ENCODE measurements around the gene DDX39B.

DDX39B gene

DNA sequence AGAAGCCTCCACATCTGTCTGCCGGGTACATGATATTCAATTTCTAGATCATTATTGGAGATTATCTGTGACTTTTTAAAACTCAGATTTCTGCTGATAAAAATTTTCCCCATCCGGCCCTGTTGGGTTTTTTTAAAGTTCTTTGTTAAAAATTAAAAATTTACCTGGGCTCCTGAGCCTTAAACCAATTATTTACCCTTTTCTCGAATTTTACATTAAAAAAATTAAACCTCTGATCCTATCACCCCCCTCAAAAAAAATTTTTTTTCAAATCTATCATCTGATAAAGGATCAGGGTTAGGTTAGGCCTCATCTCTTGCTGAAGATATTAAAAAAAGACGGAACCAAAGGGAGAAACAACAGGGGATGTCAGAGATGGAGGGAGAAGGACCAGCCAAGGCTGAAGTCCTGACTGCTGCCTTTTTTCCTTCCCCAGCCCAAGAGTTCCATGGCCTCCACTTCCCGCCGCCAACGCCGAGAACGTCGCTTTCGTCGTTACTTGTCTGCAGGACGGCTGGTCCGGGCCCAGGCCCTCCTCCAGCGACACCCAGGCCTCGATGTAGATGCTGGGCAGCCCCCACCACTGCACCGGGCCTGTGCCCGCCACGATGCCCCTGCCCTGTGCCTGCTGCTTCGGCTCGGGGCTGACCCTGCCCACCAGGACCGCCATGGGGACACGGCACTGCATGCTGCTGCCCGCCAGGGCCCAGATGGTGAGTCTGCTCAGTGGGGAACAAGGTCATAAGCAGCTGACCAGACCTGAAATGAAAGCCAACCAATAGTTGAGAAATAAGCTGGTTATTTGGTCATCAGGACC is 6.1 kb upstream of the DDX39B start:
- no peaks in the 10 kb centered on the region for H3K9me3 ChIP-seq (ENCODE audit: low read length)
- no peaks in the 10 kb centered on the region for H3K27me3 ChIP-seq (ENCODE audit: insufficient read depth, low read length)
- H3K4me1 ChIP-seq (ENCODE audit: insufficient read depth, low read length): peaks cover 22% of the 10 kb centered on the region
- H3K4me3 ChIP-seq (ENCODE audit: low read length): peak overlapping the region; percentile 59
- H2AFZ ChIP-seq (ENCODE audit: low read depth, low read length): no peak overlapping the region
- peaks cover 26% of the 10 kb centered on the region for H3K36me3 ChIP-seq (ENCODE audit: insufficient read depth, low read length)

GRCh38 chr6:31546958-31547726 is 5.3 kb upstream of the DDX39B start, which contains the start of gene NFKBIL1:
NFKBIL1 (plus strand) TSS chr6:31547608; CDS start chr6:31547695, 87 bp downstream.
- no peaks in the 10 kb centered on the region for H3K27me3 ChIP-seq (ENCODE audit: insufficient read depth, low read length)
- H2AFZ ChIP-seq (ENCODE audit: low read depth, low read length): peak within 1 kb of the TSS; percentile 70
- H3K9me3 ChIP-seq (ENCODE audit: low read length): no peaks in the 10 kb centered on the region
- H3K4me1 ChIP-seq (ENCODE audit: insufficient read depth, low read length): peaks cover 24% of the 10 kb centered on the region
- H3K4me3 ChIP-seq (ENCODE audit: low read length): peak within 1 kb of the TSS; percentile 59
- H3K36me3 ChIP-seq (ENCODE audit: insufficient read depth, low read length): peaks cover 26% of the 10 kb centered on the region

- Histone ChIP-seq H3K9me3 (ENCODE audit: low read length) (no peaks in the 10 kb centered on the region), H3K4me3 (ENCODE audit: low read length) (peak within 1 kb of the TSS; percentile 59), H3K27me3 (ENCODE audit: insufficient read depth, low read length) (no peaks in the 10 kb centered on the region), H3K4me1 (ENCODE audit: insufficient read depth, low read length) (peaks cover 24% of the 10 kb centered on the region), H2AFZ (ENCODE audit: low read depth, low read length) (peak within 1 kb of the TSS; percentile 70), H3K36me3 (ENCODE audit: insufficient read depth, low read length) (peaks cover 26% of the 10 kb centered on the region)
Observed at GRCh38 chr6:31546339-31546957, 4.6 kb upstream of the DDX39B start, which contains the start of gene ATP6V1G2. ATP6V1G2 (minus strand) TSS chr6:31546608; CDS start chr6:31546559, 49 bp downstream.

- no peak overlapping the region for H2AFZ ChIP-seq (ENCODE audit: low read depth, low read length)
- H3K4me3 ChIP-seq (ENCODE audit: low read length): peak overlapping the region; percentile 59
- no peaks in the 10 kb centered on the region for H3K9me3 ChIP-seq (ENCODE audit: low read length)
- H3K27me3 ChIP-seq (ENCODE audit: insufficient read depth, low read length): no peaks in the 10 kb centered on the region
- H3K4me1 ChIP-seq (ENCODE audit: insufficient read depth, low read length): peaks cover 30% of the 10 kb centered on the region
- peaks cover 26% of the 10 kb centered on the region for H3K36me3 ChIP-seq (ENCODE audit: insufficient read depth, low read length)
Observed at GRCh38 chr6:31545291-31545690, 3.5 kb upstream of the DDX39B start.

DNA sequence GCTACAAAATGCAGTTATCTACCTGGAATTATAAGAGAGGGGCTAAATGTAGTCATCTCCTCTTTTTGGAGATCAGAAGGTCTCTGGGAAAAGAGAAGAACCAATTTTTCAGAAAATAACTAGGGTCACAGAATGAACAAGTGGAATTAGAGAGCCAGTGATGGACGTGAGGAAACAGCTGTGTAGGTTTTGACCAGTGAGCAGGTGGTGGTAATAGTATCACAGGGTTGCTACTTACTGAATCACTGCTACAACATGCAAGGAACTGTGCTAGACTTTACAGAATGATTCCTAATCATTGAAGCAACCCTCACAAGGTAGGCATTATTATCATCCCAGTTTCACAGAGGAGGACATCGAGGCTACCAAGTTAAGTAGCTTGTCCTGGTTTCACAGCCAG is 2.9 kb upstream of the DDX39B start:
- no peaks in the 10 kb centered on the region for H3K27me3 ChIP-seq (ENCODE audit: insufficient read depth, low read length)
- H3K4me1 ChIP-seq (ENCODE audit: insufficient read depth, low read length): peaks cover 36% of the 10 kb centered on the region
- H3K36me3 ChIP-seq (ENCODE audit: insufficient read depth, low read length): peaks cover 31% of the 10 kb centered on the region
- no peak overlapping the region for H2AFZ ChIP-seq (ENCODE audit: low read depth, low read length)
- H3K9me3 ChIP-seq (ENCODE audit: low read length): no peaks in the 10 kb centered on the region
- H3K4me3 ChIP-seq (ENCODE audit: low read length): no peak overlapping the region

- H3K27me3 ChIP-seq (ENCODE audit: insufficient read depth, low read length): no peaks in the 10 kb centered on the region
- peaks cover 47% of the 10 kb centered on the region for H3K4me1 ChIP-seq (ENCODE audit: insufficient read depth, low read length)
- no peaks in the 10 kb centered on the region for H3K9me3 ChIP-seq (ENCODE audit: low read length)
Observed at GRCh38 chr6:31543639-31544038, 1.8 kb upstream of the DDX39B start.

GRCh38 chr6:31541059-31541657 is 645 bp downstream of the DDX39B start:
- Histone ChIP-seq H3K36me3 (ENCODE audit: insufficient read depth, low read length) (peaks cover 45% of the 10 kb centered on the region), H2AFZ (ENCODE audit: low read depth, low read length) (no peak overlapping the region), H3K9me3 (ENCODE audit: low read length) (no peaks in the 10 kb centered on the region), H3K4me3 (ENCODE audit: low read length) (peak overlapping the region; percentile 95), H3K27me3 (ENCODE audit: insufficient read depth, low read length) (no peaks in the 10 kb centered on the region), H3K4me1 (ENCODE audit: insufficient read depth, low read length) (peaks cover 41% of the 10 kb centered on the region)

More at GRCh38 chr6:31543639-31544038, 1.8 kb upstream of the DDX39B start:
- H3K36me3 ChIP-seq (ENCODE audit: insufficient read depth, low read length): peaks cover 31% of the 10 kb centered on the region
- H2AFZ ChIP-seq (ENCODE audit: low read depth, low read length): no peak overlapping the region
- no peak overlapping the region for H3K4me3 ChIP-seq (ENCODE audit: low read length)

- Histone ChIP-seq H2AFZ (ENCODE audit: low read depth, low read length) (no peak overlapping the region), H3K36me3 (ENCODE audit: insufficient read depth, low read length) (peaks cover 50% of the 10 kb centered on the region), H3K9me3 (ENCODE audit: low read length) (no peaks in the 10 kb centered on the region), H3K4me1 (ENCODE audit: insufficient read depth, low read length) (peaks cover 36% of the 10 kb centered on the region), H3K27me3 (ENCODE audit: insufficient read depth, low read length) (no peaks in the 10 kb centered on the region), H3K4me3 (ENCODE audit: low read length) (peak overlapping the region; percentile 95)
Observed at GRCh38 chr6:31540640-31541039, 1.2 kb downstream of the DDX39B start.

GRCh38 chr6:31538805-31539400 is 2.9 kb downstream of the DDX39B start:
- peaks cover 68% of the 10 kb centered on the region for H3K36me3 ChIP-seq (ENCODE audit: insufficient read depth, low read length)
- no peak overlapping the region for H2AFZ ChIP-seq (ENCODE audit: low read depth, low read length)
- H3K4me3 ChIP-seq (ENCODE audit: low read length): peak overlapping the region; percentile 95
- H3K27me3 ChIP-seq (ENCODE audit: insufficient read depth, low read length): no peaks in the 10 kb centered on the region
- H3K9me3 ChIP-seq (ENCODE audit: low read length): no peaks in the 10 kb centered on the region
- H3K4me1 ChIP-seq (ENCODE audit: insufficient read depth, low read length): peaks cover 29% of the 10 kb centered on the region

DNA sequence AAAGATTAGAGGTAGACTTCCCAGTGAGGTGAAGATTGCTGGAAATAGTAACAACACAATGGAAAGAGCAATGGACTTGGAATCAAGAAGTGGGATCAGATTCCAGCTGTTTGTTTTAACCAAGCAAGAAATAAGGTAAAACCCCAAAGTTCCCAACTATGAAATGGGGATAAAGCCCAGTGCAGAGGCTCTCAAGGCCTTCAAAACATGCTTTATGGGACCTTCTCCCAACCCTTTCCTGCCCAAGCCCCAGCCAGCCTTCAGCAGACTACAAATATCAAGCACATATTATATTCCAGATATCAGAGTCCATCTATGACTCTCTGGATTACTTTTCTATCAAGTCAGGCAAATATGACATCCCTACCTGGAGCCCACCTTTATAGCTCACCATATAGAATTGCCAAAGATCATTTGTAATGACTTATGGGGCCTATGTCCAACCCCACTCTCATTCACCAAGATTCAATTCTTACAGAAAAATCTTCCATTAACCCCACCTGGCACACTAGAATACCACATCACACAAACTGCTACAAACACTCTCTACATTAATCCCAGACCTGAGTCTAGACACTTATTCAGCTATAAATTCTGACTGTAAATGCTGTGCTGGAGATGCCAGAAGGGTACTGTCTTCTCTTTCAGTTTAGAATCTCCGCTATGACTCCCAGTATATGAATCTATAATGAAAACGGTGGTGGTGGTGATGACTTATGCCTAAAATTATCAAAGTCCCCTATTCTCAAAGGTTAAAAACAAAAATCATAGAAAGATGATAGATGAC is 6.1 kb downstream of the DDX39B start:
- H3K36me3 ChIP-seq (ENCODE audit: insufficient read depth, low read length): peaks cover 95% of the 10 kb centered on the region
- peaks cover 23% of the 10 kb centered on the region for H3K4me1 ChIP-seq (ENCODE audit: insufficient read depth, low read length)
- H3K27me3 ChIP-seq (ENCODE audit: insufficient read depth, low read length): no peaks in the 10 kb centered on the region
- H3K9me3 ChIP-seq (ENCODE audit: low read length): no peaks in the 10 kb centered on the region
- H2AFZ ChIP-seq (ENCODE audit: low read depth, low read length): no peak overlapping the region
- no peak overlapping the region for H3K4me3 ChIP-seq (ENCODE audit: low read length)

GRCh38 chr6:31534521-31535040 is 7.2 kb downstream of the DDX39B start:
- Histone ChIP-seq H3K9me3 (ENCODE audit: low read length) (no peaks in the 10 kb centered on the region), H3K4me3 (ENCODE audit: low read length) (no peak overlapping the region), H3K27me3 (ENCODE audit: insufficient read depth, low read length) (no peaks in the 10 kb centered on the region), H3K4me1 (ENCODE audit: insufficient read depth, low read length) (peaks cover 12% of the 10 kb centered on the region), H3K36me3 (ENCODE audit: insufficient read depth, low read length) (peaks cover 92% of the 10 kb centered on the region), H2AFZ (ENCODE audit: low read depth, low read length) (no peak overlapping the region)
